HepG2 (cell line): Measurements from ENCODE around the gene DMXL2.

Source experiments
- NAIF1 ChIP-seq: sonication (generic); formaldehyde crosslinking; IDR thresholded peaks from 2 replicates; pipeline ENCODE4 v1.5.0; 2020; ENCODE audit warnings: mild to moderate bottlenecking, missing genetic modification reagents, borderline replicate concordance
- PHF21A ChIP-seq: sonication (generic); formaldehyde crosslinking; IDR thresholded peaks from 2 replicates; pipeline ENCODE4 v1.5.0; 2020; ENCODE audit warnings: mild to moderate bottlenecking, missing genetic modification reagents
- ZBTB21 ChIP-seq: sonication (generic); formaldehyde crosslinking; IDR thresholded peaks from 2 replicates; pipeline ENCODE4 v1.4.0; 2020; ENCODE audit warnings: missing genetic modification reagents
- TF ChIP-seq, protein P1 (sequence below): sonication (generic); formaldehyde crosslinking; IDR thresholded peaks from 2 replicates; pipeline ENCODE4 v1.4.0; 2020; ENCODE audit warnings: missing genetic modification reagents, borderline replicate concordance
- TF ChIP-seq, protein P2 (sequence below): sonication (generic); formaldehyde crosslinking; IDR thresholded peaks from 2 replicates; pipeline ENCODE4 v1.4.0; 2020; ENCODE audit warnings: missing genetic modification reagents

DNA sequence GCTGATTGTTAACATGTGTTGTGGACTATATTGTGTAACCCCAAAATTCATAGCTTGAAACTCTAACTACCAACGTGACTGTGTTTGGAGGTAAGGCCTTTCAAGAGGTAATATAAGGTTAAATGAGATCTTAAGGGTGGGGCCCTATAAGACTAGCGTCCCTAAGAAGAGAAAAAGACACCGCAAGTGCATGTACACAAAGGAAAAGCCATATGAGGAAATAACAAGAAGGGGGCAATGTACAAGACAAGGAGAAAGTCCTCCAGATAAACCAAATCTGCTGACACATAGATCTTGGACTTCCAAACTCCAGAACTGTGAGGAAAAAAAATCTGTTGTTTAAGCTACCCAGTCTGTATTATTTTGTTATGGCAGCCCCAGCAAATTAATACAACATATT lies 8.6 kb downstream of the DMXL2 start:
- TF ChIP-seq, protein P1, sequence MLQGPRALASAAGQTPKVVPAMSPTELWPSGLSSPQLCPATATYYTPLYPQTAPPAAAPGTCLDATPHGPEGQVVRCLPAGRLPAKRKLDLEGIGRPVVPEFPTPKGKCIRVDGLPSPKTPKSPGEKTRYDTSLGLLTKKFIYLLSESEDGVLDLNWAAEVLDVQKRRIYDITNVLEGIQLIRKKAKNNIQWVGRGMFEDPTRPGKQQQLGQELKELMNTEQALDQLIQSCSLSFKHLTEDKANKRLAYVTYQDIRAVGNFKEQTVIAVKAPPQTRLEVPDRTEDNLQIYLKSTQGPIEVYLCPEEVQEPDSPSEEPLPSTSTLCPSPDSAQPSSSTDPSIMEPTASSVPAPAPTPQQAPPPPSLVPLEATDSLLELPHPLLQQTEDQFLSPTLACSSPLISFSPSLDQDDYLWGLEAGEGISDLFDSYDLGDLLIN (CRISPR knock-in tag) = no peak
- TF ChIP-seq PHF21A (CRISPR knock-in tag) (no peak), ZBTB21 (CRISPR knock-in tag) (no peak), NAIF1 (CRISPR knock-in tag) (no peak)
- TF ChIP-seq, protein P2, sequence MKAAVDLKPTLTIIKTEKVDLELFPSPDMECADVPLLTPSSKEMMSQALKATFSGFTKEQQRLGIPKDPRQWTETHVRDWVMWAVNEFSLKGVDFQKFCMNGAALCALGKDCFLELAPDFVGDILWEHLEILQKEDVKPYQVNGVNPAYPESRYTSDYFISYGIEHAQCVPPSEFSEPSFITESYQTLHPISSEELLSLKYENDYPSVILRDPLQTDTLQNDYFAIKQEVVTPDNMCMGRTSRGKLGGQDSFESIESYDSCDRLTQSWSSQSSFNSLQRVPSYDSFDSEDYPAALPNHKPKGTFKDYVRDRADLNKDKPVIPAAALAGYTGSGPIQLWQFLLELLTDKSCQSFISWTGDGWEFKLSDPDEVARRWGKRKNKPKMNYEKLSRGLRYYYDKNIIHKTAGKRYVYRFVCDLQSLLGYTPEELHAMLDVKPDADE (CRISPR knock-in tag) = no peak
